ENCODE data around the gene PLEKHH2. TPM values are rescaled to one million over a fixed set of nuclear protein-coding genes. Genes with fewer than 3 reads are reported as not detected.

The PLEKHH2 gene
- total RNA-seq, 1 donor from 2014 or later = 0.11 TPM

DNA sequence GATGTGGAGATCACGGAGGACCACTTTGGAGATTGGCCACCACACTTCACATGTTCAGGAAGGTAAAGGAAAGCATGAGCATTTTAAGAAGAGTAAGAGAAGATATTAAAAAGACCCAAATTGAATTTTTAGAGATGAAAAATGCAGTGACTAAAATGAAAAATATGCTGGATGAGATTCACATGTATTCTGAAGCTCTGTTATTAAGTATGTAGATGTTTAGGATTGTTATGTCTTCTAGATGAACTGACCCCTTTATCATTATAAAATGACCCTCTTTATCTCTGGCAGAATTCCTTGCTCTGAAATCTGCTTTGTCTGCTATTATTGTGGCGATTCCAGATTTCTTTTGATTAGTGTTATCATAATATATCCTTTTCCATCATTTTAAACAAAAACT, 100.8 kb downstream of the PLEKHH2 start:
- TF ChIP-seq, protein P1, sequence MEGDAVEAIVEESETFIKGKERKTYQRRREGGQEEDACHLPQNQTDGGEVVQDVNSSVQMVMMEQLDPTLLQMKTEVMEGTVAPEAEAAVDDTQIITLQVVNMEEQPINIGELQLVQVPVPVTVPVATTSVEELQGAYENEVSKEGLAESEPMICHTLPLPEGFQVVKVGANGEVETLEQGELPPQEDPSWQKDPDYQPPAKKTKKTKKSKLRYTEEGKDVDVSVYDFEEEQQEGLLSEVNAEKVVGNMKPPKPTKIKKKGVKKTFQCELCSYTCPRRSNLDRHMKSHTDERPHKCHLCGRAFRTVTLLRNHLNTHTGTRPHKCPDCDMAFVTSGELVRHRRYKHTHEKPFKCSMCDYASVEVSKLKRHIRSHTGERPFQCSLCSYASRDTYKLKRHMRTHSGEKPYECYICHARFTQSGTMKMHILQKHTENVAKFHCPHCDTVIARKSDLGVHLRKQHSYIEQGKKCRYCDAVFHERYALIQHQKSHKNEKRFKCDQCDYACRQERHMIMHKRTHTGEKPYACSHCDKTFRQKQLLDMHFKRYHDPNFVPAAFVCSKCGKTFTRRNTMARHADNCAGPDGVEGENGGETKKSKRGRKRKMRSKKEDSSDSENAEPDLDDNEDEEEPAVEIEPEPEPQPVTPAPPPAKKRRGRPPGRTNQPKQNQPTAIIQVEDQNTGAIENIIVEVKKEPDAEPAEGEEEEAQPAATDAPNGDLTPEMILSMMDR (IDR thresholded peaks at IDR 0.05) = no peak
- Mint-ChIP-seq H3K27ac (no peak overlapping the region), H3K27me3 (peaks cover 15% of the 10 kb centered on the region), H3K4me3 (no peak overlapping the region), H3K4me1 (no peaks in the 10 kb centered on the region), H3K36me3 (ENCODE audit: low read depth) (no peaks in the 10 kb centered on the region), H3K9me3 (no peaks in the 10 kb centered on the region)
- intact Hi-C loops (cut with micrococcal nuclease) = no loop called here
- ChIA-PET POLR2A (no interaction called here), CTCF (no interaction called here)
- ATAC-seq (ENCODE audit: low read depth) (no peak), DNase-seq (no peak)

DNA sequence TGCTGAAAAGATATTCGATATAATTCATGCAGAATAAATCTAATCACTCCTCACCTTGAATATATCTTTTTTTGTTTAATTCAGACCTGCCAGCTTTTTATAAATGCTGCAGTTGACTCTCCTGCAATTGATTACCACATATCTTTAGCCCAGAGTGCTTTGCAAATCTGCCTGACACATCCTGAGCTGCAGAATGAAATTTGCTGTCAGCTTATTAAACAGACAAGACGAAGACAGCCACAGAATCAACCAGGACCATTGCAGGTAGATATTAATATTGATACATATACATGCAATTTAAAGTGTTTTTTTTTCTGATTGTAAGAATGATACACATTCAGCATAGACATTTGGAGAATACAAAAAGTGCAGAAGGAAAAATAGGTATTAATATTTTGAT, 101.2 kb downstream of the PLEKHH2 start:
- TF ChIP-seq, protein P1 (IDR thresholded peaks at IDR 0.05) = no peak
- DNase-seq (no peak), ATAC-seq (ENCODE audit: low read depth) (no peak)
- no peaks in the 10 kb centered on the region for H3K36me3 Mint-ChIP-seq (ENCODE audit: low read depth)
- CTCF ChIA-PET = no interaction called here
- no peak overlapping the region for H3K27ac Mint-ChIP-seq
- intact Hi-C loops (cut with micrococcal nuclease) = no loop called here
- peaks cover 15% of the 10 kb centered on the region for H3K27me3 Mint-ChIP-seq
- no peaks in the 10 kb centered on the region for H3K9me3 Mint-ChIP-seq
- no peak overlapping the region for H3K4me3 Mint-ChIP-seq
- no peaks in the 10 kb centered on the region for H3K4me1 Mint-ChIP-seq
- POLR2A ChIA-PET = no interaction called here

DNA sequence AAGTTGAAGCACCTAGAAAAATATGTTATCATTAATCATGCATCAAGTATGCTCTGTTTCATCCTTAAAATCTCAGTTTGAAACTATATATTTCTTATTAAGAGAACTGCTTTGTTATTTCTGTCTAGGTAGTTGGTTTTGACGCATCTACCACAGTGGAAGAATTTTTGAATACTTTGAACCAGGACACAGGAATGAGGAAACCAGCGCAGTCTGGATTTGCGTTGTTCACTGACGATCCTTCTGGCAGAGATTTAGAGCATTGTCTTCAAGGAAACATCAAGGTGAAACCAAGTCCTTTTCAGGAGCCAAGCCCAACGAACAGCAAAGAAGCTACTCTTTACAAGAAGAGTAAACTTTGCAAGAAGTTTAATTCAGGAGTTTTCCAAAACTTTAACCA, 106.6 kb downstream of the PLEKHH2 start:
- Mint-ChIP-seq H3K36me3 (ENCODE audit: low read depth) (no peaks in the 10 kb centered on the region), H3K9me3 (no peaks in the 10 kb centered on the region), H3K4me3 (no peak overlapping the region), H3K27ac (no peak overlapping the region), H3K4me1 (no peaks in the 10 kb centered on the region), H3K27me3 (peaks cover 14% of the 10 kb centered on the region)
- intact Hi-C loops (cut with micrococcal nuclease) = no loop called here
- TF ChIP-seq, protein P1 (IDR thresholded peaks at IDR 0.05) = no peak
- POLR2A ChIA-PET = no interaction called here
- CTCF ChIA-PET = no interaction called here
- DNase-seq (no peak), ATAC-seq (ENCODE audit: low read depth) (no peak)

DNA sequence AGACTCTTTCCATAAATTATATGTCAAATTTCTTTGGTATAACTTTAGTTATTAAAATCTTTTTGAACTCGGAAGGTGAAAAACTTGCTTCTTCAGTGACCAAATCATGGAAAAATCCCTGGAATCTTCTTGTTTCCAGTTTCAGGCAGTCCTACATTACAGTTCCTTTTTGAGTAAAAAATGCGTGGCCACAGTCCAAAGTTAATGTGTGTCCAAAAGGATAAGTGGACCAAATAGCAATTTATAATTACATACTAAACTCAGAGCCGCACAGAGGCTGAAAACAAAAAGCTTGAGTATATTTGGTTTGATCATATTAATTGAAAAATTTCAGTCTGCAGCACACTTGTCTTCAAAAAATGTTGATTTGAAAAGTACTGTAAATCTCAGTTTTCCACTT, 108.4 kb downstream of the PLEKHH2 start:
- no peaks in the 10 kb centered on the region for H3K9me3 Mint-ChIP-seq
- no peak overlapping the region for H3K27ac Mint-ChIP-seq
- peaks cover 11% of the 10 kb centered on the region for H3K27me3 Mint-ChIP-seq
- H3K4me3 Mint-ChIP-seq = no peak overlapping the region
- DNase-seq = no peak
- TF ChIP-seq, protein P1 (IDR thresholded peaks at IDR 0.05) = no peak
- H3K36me3 Mint-ChIP-seq (ENCODE audit: low read depth) = no peaks in the 10 kb centered on the region
- ATAC-seq (ENCODE audit: low read depth) = no peak
- intact Hi-C loops (cut with micrococcal nuclease) = no loop called here
- POLR2A ChIA-PET = no interaction called here
- CTCF ChIA-PET = no interaction called here
- H3K4me1 Mint-ChIP-seq = no peaks in the 10 kb centered on the region

DNA sequence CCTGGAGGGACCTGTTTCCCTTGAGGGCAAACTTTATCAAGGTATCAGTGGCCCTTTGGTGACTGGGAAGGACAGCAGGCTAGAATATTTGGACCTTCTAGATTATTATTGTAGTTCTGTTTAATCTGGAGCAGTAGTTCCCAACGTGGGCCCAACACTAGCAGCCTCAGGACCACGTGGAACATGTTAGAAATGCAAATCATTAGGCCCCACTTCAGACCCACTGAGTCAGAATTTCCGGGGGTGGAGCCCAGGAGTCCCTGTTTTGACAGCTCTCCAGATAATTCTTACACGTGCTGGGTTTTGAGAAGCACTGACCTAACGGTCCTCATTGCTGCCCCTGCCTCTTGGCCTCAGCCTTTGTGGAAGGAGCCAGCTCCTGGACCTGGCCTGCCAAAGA, 111.3 kb downstream of the PLEKHH2 start:
- H3K4me1 Mint-ChIP-seq = no peaks in the 10 kb centered on the region
- ChIA-PET POLR2A (no interaction called here), CTCF (no interaction called here)
- H3K9me3 Mint-ChIP-seq = no peaks in the 10 kb centered on the region
- DNase-seq (no peak), ATAC-seq (ENCODE audit: low read depth) (no peak)
- no peaks in the 10 kb centered on the region for H3K36me3 Mint-ChIP-seq (ENCODE audit: low read depth)
- no peak overlapping the region for H3K27ac Mint-ChIP-seq
- intact Hi-C loops (cut with micrococcal nuclease) = no loop called here
- peaks cover 3% of the 10 kb centered on the region for H3K27me3 Mint-ChIP-seq
- H3K4me3 Mint-ChIP-seq = no peak overlapping the region
- TF ChIP-seq, protein P1 (IDR thresholded peaks at IDR 0.05) = no peak
